ENCODE data around the gene PPIE. TPM values are rescaled to one million over a fixed set of nuclear protein-coding genes. Genes with fewer than 3 reads are reported as not detected.

Gene PPIE
- total and polyA plus RNA-seq, 2 experiments from 2014 or later = 35.5 to 61.2 TPM

GRCh38 chr1:39696448-39696847, 42.2 kb upstream of the PPIE start:
- no peaks in the 10 kb centered on the region for H4K20me1 ChIP-seq (ENCODE audit: insufficient read depth, poor library complexity, severe bottlenecking)
- H3K4me3 ChIP-seq = no peak overlapping the region
- 27% methylated on average over 1 of the region's 1 CpG for WGBS (ENCODE audit: low lambda C conversion rate, missing lambda C conversion rate)
- no peaks in the 10 kb centered on the region for H3K9me2 ChIP-seq (replicated peaks; ENCODE audit: insufficient read depth)
- H3K79me2 ChIP-seq = no peaks in the 10 kb centered on the region
- peaks cover 48% of the 10 kb centered on the region for H3K27me3 ChIP-seq
- TF ChIP-seq EZH2phosphoT487 (IDR thresholded peaks at IDR 0.05; ENCODE audit: low read depth, severe bottlenecking, unreplicated experiment) = no peak
- TF ChIP-seq EZH2 (IDR thresholded peaks at IDR 0.05; ENCODE audit: borderline replicate concordance) = no peak
- TF ChIP-seq, protein P1, sequence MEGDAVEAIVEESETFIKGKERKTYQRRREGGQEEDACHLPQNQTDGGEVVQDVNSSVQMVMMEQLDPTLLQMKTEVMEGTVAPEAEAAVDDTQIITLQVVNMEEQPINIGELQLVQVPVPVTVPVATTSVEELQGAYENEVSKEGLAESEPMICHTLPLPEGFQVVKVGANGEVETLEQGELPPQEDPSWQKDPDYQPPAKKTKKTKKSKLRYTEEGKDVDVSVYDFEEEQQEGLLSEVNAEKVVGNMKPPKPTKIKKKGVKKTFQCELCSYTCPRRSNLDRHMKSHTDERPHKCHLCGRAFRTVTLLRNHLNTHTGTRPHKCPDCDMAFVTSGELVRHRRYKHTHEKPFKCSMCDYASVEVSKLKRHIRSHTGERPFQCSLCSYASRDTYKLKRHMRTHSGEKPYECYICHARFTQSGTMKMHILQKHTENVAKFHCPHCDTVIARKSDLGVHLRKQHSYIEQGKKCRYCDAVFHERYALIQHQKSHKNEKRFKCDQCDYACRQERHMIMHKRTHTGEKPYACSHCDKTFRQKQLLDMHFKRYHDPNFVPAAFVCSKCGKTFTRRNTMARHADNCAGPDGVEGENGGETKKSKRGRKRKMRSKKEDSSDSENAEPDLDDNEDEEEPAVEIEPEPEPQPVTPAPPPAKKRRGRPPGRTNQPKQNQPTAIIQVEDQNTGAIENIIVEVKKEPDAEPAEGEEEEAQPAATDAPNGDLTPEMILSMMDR (IDR thresholded peaks at IDR 0.05; ENCODE audit: poor library complexity) = no peak
- H3K36me3 ChIP-seq (replicated peaks; ENCODE audit: insufficient read depth, low read depth) = no peaks in the 10 kb centered on the region
- H3K4me1 ChIP-seq (ENCODE audit: insufficient read depth) = peaks cover 19% of the 10 kb centered on the region
- no peak overlapping the region for H3K27ac ChIP-seq
- no peak overlapping the region for H3K4me2 ChIP-seq
- no peak for DNase-seq (ENCODE audit: low spot score)
- no peak overlapping the region for H2AFZ ChIP-seq
- no peaks in the 10 kb centered on the region for H3K9me3 ChIP-seq (ENCODE audit: low read depth)

DNA sequence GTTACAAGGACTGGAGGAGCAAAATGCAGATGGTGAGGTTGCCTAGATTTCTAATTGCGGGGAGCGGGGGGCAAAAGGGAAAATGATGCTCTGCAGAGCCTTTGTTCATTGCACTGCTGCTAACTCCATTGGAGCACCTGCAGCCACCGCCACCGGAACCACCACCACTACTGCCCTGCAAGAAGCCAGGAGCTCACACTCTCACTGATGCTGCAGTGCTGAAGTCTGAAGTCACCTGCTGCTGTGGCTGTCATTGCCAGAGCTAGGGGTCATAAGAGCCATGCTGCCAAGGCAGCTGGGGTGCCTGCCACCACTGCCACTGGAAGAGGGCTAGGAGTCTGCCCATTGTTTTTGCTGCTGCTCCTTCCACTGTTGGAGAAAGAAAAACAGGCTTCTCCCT, 40.1 kb upstream of the PPIE start:
- Histone ChIP-seq H3K36me3 (replicated peaks; ENCODE audit: insufficient read depth, low read depth) (no peaks in the 10 kb centered on the region), H3K9me3 (ENCODE audit: low read depth) (no peaks in the 10 kb centered on the region), H3K4me1 (ENCODE audit: insufficient read depth) (peaks cover 8% of the 10 kb centered on the region), H3K79me2 (no peaks in the 10 kb centered on the region), H3K9me2 (replicated peaks; ENCODE audit: insufficient read depth) (no peaks in the 10 kb centered on the region), H3K27ac (no peak overlapping the region), H2AFZ (no peak overlapping the region), H4K20me1 (ENCODE audit: insufficient read depth, poor library complexity, severe bottlenecking) (no peaks in the 10 kb centered on the region), H3K4me2 (no peak overlapping the region), H3K27me3 (peaks cover 27% of the 10 kb centered on the region), H3K4me3 (no peak overlapping the region)
- WGBS (ENCODE audit: low lambda C conversion rate, missing lambda C conversion rate) = 74% methylated on average over 4 of the region's 4 CpGs
- DNase-seq (ENCODE audit: low spot score) = no peak
- TF ChIP-seq EZH2phosphoT487 (IDR thresholded peaks at IDR 0.05; ENCODE audit: low read depth, severe bottlenecking, unreplicated experiment) (no peak), EZH2 (IDR thresholded peaks at IDR 0.05; ENCODE audit: borderline replicate concordance) (no peak)
- TF ChIP-seq, protein P1 (IDR thresholded peaks at IDR 0.05; ENCODE audit: poor library complexity) = no peak

- Histone ChIP-seq H4K20me1 (ENCODE audit: insufficient read depth, poor library complexity, severe bottlenecking) (no peaks in the 10 kb centered on the region), H2AFZ (no peak overlapping the region), H3K9me2 (replicated peaks; ENCODE audit: insufficient read depth) (no peaks in the 10 kb centered on the region), H3K79me2 (no peaks in the 10 kb centered on the region), H3K27me3 (peaks cover 20% of the 10 kb centered on the region), H3K4me1 (ENCODE audit: insufficient read depth) (peaks cover 8% of the 10 kb centered on the region), H3K4me3 (no peak overlapping the region), H3K4me2 (no peak overlapping the region), H3K36me3 (replicated peaks; ENCODE audit: insufficient read depth, low read depth) (no peaks in the 10 kb centered on the region), H3K27ac (no peak overlapping the region), H3K9me3 (ENCODE audit: low read depth) (no peaks in the 10 kb centered on the region)
- DNase-seq (ENCODE audit: low spot score) = no peak
- 90% methylated on average over 3 of the region's 3 CpGs for WGBS (ENCODE audit: low lambda C conversion rate, missing lambda C conversion rate)
- TF ChIP-seq, protein P1 (IDR thresholded peaks at IDR 0.05; ENCODE audit: poor library complexity) = no peak
- TF ChIP-seq EZH2 (IDR thresholded peaks at IDR 0.05; ENCODE audit: borderline replicate concordance) = no peak
- TF ChIP-seq EZH2phosphoT487 (IDR thresholded peaks at IDR 0.05; ENCODE audit: low read depth, severe bottlenecking, unreplicated experiment) = no peak
Observed at GRCh38 chr1:39699419-39699818, 39.3 kb upstream of the PPIE start.

DNA sequence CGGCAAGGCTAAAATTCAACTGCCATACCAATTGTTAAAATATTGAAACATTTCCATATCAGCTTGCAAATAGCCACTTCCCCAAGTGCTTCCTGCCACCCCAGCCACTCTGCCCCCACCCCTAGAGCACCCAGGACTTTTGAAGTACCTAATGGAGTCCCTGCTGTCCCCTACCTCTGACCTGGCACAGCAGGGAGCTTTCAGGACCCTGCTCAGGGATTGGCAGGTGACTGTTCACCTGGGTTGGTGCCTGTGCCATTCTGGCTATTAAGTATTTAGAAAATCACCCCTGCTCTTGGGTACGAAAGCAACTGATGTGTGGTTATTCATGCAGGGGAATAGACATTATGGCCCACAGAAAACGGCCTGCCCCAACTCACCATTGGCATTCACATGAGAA, 38.3 kb upstream of the PPIE start:
- Histone ChIP-seq H4K20me1 (ENCODE audit: insufficient read depth, poor library complexity, severe bottlenecking) (no peaks in the 10 kb centered on the region), H3K27me3 (peaks cover 11% of the 10 kb centered on the region), H3K79me2 (no peaks in the 10 kb centered on the region), H3K4me1 (ENCODE audit: insufficient read depth) (peaks cover 8% of the 10 kb centered on the region), H3K4me2 (no peak overlapping the region), H2AFZ (no peak overlapping the region), H3K9me3 (ENCODE audit: low read depth) (no peaks in the 10 kb centered on the region), H3K27ac (no peak overlapping the region), H3K4me3 (no peak overlapping the region), H3K36me3 (replicated peaks; ENCODE audit: insufficient read depth, low read depth) (no peaks in the 10 kb centered on the region), H3K9me2 (replicated peaks; ENCODE audit: insufficient read depth) (no peaks in the 10 kb centered on the region)
- TF ChIP-seq EZH2phosphoT487 (IDR thresholded peaks at IDR 0.05; ENCODE audit: low read depth, severe bottlenecking, unreplicated experiment) (no peak), EZH2 (IDR thresholded peaks at IDR 0.05; ENCODE audit: borderline replicate concordance) (no peak)
- TF ChIP-seq, protein P1 (IDR thresholded peaks at IDR 0.05; ENCODE audit: poor library complexity) = no peak
- WGBS (ENCODE audit: low lambda C conversion rate, missing lambda C conversion rate) = 84% methylated on average over 3 of the region's 3 CpGs
- DNase-seq (ENCODE audit: low spot score) = no peak
